Testis (tissue), 3 donors: ENCODE results near the gene CAMTA1. TPM values are rescaled to one million over a fixed set of nuclear protein-coding genes. Genes with fewer than 3 reads are reported as not detected.

Source experiments
- DNase-seq: peaks from one replicate; pipeline ENCODE4 v3.0.0-alpha.2; 2019
- H3K27ac ChIP-seq, 2 donors: fragments of 200-600 bp; sonication (generic); one replicate each; pipeline ENCODE4 v1.5.1; 2019
- H3K27me3 ChIP-seq: fragments of 200-600 bp; sonication (generic); one replicate; pipeline ENCODE4 v1.5.1; 2019
- H3K36me3 ChIP-seq: fragments of 200-600 bp; sonication (generic); one replicate; pipeline ENCODE4 v1.5.1; 2017; ENCODE audit warnings: low read depth; ENCODE audit errors: missing control alignments
- H3K4me1 ChIP-seq: fragments of 200-600 bp; sonication (generic); one replicate; pipeline ENCODE4 v1.5.1; 2019
- H3K4me3 ChIP-seq, 2 donors: fragments of 200-600 bp; sonication (generic); one replicate each; pipeline ENCODE4 v1.5.1; 2017 to 2019
- H3K9me3 ChIP-seq: fragments of 200-600 bp; sonication (generic); one replicate; pipeline ENCODE4 v1.5.1; 2017
- POLR2A ChIP-seq: fragments of 450-650 bp; IDR thresholded peaks from one replicate; pipeline ENCODE4 v1.6.1; 2017; ENCODE audit warnings: antibody characterized with exemption, mild to moderate bottlenecking, moderate library complexity
- WGBS, 2 donors: methylation state at CpG; one replicate each; pipeline ENCODE4 v1.1.5; 2018; 5-methylcytosine and 5-hydroxymethylcytosine counted together
- intact Hi-C: fragments of 100-400 bp; cut with DNase I; formaldehyde crosslinking; loops from one replicate; pipeline ENCODE4 v1.15.1; 2023; ENCODE audit warnings: low total_unique reads
- polyA plus RNA-seq: library from polyadenylated mRNA; stranded (reverse); fragments of 350-450 nt; fragmentation: Illumina TruSeq; extraction: RNeasy Lipid Tissue Mini Kit (QIAGEN cat#74804); gene quantifications from one replicate; pipeline ENCODE4 v1.2.3, GENCODE V29; 2014; ENCODE audit warnings: low read depth, low replicate concordance; ENCODE audit not compliant: insufficient read depth
- total RNA-seq, 2 donors: library from RNA; depleted of rRNA; stranded (reverse); fragments of >200 nt; gene quantifications; one replicate each; pipeline ENCODE4 v1.2.3, GENCODE V29; 2016
- TF ChIP-seq, protein P1 (sequence below), 3 experiments: fragments of 450-650 bp in 2 of 3; fragments of 200-600 bp in 1 of 3; sonication (generic) in 1 of 3; IDR thresholded peaks; one replicate each; pipeline ENCODE4 v1.5.1; 2016 to 2019; ENCODE audit warnings: antibody characterized with exemption in 3 of 3, mild to moderate bottlenecking in 2 of 3, moderate library complexity in 1 of 3

The CAMTA1 gene
- total and polyA plus RNA-seq, 3 donors from 2014 or later: 116 to 158 (median 119) TPM

DNA sequence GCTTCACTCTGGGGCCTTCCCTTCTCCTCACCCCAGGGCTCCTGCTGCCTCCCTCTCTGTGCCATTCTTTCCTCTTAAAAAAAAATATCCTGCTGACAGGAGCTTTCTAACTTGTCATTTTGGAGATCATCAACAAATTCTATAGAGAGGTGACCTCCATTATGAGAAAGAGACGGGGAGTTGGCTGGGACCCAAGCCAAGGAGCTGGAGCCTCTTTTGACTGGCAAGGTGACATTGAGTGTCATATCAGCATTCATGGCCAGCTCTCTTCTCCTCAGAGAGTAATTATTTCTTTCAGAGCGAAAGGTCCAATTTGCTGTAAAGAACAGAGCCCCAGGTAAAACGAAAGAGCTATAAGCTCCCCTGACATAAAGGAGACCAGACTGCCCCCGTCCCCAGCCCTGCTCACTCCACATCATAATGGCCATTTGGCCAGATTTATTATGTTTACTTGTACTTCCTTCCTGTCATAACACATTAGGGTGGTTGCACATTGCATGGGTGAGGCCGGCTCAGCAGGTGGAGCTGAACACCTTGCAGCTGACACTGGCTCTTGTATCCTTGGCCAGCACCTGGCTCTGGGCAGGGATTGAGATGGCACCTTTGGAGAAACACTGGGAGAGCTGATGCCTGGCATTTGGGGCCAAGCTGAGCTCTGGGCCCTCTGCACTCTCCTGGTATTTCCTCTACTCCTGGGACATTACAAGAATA is 581.9 kb downstream of the CAMTA1 start:
- DNase-seq: no peak
- 89 to 98% methylated on average over 5 of the region's 5 CpGs for WGBS, 2 donors

DNA sequence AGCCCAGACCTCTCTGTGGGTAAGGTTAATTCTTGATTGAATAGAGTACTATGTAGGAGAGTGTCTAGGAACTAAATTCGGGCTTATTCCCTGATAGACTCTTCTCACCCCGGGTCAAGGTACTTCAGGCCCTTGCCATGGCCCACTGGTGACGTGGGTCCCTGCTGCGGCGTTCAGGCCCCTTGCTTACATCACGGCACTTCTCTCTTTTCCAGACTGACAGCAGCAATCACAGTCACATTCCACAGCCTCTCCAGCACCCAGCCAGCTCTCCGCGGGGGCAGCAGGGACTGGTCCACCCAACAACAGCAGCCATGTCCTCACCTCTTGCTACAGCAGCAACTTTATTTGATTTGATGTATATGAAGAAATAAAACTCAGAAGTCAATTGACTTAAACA is 584.6 kb downstream of the CAMTA1 start:
- H3K9me3 ChIP-seq: no peaks in the 10 kb centered on the region
- TF ChIP-seq POLR2A: no peak
- TF ChIP-seq, protein P1, sequence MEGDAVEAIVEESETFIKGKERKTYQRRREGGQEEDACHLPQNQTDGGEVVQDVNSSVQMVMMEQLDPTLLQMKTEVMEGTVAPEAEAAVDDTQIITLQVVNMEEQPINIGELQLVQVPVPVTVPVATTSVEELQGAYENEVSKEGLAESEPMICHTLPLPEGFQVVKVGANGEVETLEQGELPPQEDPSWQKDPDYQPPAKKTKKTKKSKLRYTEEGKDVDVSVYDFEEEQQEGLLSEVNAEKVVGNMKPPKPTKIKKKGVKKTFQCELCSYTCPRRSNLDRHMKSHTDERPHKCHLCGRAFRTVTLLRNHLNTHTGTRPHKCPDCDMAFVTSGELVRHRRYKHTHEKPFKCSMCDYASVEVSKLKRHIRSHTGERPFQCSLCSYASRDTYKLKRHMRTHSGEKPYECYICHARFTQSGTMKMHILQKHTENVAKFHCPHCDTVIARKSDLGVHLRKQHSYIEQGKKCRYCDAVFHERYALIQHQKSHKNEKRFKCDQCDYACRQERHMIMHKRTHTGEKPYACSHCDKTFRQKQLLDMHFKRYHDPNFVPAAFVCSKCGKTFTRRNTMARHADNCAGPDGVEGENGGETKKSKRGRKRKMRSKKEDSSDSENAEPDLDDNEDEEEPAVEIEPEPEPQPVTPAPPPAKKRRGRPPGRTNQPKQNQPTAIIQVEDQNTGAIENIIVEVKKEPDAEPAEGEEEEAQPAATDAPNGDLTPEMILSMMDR (IDR thresholded peaks at IDR 0.05): no peak
- H3K27me3 ChIP-seq: no peaks in the 10 kb centered on the region
- H3K4me1 ChIP-seq: no peaks in the 10 kb centered on the region
- 87 to 94% methylated on average over 8 of the region's 8 CpGs for WGBS, 2 donors
- no peak overlapping the region for H3K27ac ChIP-seq
- H3K4me3 ChIP-seq: no peak overlapping the region
- H3K36me3 ChIP-seq: no peaks in the 10 kb centered on the region
- intact Hi-C loops: no loop called here
- no peak for DNase-seq

More for the DNA sequence above, 581.9 kb downstream of the CAMTA1 start:
- no peak overlapping the region for H3K4me3 ChIP-seq
- H3K9me3 ChIP-seq: no peaks in the 10 kb centered on the region
- H3K27me3 ChIP-seq: no peaks in the 10 kb centered on the region
- H3K27ac ChIP-seq: no peak overlapping the region
- H3K36me3 ChIP-seq: no peaks in the 10 kb centered on the region
- no peaks in the 10 kb centered on the region for H3K4me1 ChIP-seq
- intact Hi-C loops: no loop called here
- TF ChIP-seq, protein P1 (IDR thresholded peaks at IDR 0.05): no peak
- TF ChIP-seq POLR2A: no peak

DNA sequence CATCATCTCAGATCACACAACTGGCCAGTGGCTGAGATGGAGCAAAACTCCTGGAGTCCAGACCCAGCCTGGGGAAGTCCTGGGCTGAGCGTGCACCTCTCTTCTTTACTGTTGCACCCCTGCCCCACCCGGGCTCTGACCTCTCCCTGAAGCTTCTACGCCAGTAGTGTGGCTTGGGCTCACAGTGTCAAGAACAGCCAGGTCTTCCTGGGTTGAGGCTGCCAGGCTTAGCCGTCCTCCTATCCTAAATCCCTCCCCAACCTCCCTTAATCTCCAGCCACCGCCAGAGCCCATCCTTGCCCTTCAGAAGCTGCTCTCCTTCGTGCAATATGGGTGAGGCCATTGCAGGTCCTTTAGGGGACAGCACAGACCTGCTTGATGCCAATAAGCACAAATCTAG is 586.7 kb downstream of the CAMTA1 start:
- 86 to 87% methylated on average over 6 of the region's 6 CpGs for WGBS, 2 donors
- Histone ChIP-seq H3K4me1 (no peaks in the 10 kb centered on the region), H3K27me3 (no peaks in the 10 kb centered on the region), H3K4me3 (no peak overlapping the region), H3K36me3 (no peaks in the 10 kb centered on the region), H3K27ac (no peak overlapping the region), H3K9me3 (no peaks in the 10 kb centered on the region)
- DNase-seq: no peak
- intact Hi-C loops: no loop called here
- TF ChIP-seq, protein P1 (IDR thresholded peaks at IDR 0.05): no peak
- no peak for TF ChIP-seq POLR2A

DNA sequence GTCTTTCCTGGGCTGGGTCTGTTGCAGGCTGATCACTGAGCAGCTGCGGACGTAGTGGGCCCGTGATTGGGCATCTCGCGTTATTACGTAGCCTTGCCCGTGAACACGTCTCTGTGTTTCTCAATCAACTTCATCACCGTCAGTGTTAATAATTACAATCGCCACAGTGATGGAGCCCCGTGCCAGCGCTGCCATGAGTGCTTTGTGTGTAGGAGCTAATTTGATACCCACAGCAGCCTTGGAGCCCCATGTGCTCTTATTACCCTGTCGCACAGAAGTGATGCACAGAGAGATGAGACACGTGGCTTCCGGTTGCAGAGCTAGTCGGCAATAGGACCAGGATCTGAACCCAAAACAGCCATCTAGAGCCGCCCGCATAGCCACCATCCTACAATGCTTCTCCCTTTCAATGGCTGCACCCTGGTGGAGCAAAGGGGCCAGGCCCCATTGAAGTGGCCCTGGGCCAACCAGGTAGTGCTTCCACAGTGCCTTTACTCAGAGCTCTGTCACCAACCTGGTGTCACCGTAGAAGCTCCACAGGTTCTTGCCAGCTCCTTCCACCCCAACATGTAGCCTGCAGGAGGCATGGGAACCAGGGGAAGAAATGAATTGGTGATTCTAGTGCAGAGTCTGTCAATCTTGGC is 587.3 kb downstream of the CAMTA1 start:
- DNase-seq: no peak
- Histone ChIP-seq H3K9me3 (no peaks in the 10 kb centered on the region), H3K4me3 (no peak overlapping the region), H3K36me3 (no peaks in the 10 kb centered on the region), H3K4me1 (no peaks in the 10 kb centered on the region), H3K27me3 (no peaks in the 10 kb centered on the region), H3K27ac (no peak overlapping the region)
- 77 to 95% methylated on average over 18 to 19 of the region's 19 CpGs for WGBS, 2 donors
- no peak for TF ChIP-seq POLR2A
- TF ChIP-seq, protein P1 (IDR thresholded peaks at IDR 0.05): no peak
- intact Hi-C loops: no loop called here
